GM12878 (cell line): Measurements from ENCODE around the gene EPAS1. TPM values are rescaled to one million over a fixed set of nuclear protein-coding genes. Genes with fewer than 3 reads are reported as not detected.

Source experiments
- ATAC-seq: fragments of 200-7000 bp; cut with Tn5 transposase; 3 replicates; pipeline ENCODE4 v1.9.1; 2020; ENCODE audit warnings: mild to moderate bottlenecking, moderate library complexity
- BruUV-seq: library from RNA; stranded (reverse); fragments of 400-500 nt; replicated peaks from 2 replicates; lab custom pipeline; 2021; lab: Mats Ljungman, UMichigan
- CTCF ChIA-PET: fragments of 300-600 bp; sonication (Branson Sonifier 250); formaldehyde crosslinking; extraction: SDS; loops from one replicate; lab custom pipeline; 2021; ENCODE audit warnings: inconsistent platforms; lab: Yijun Ruan, JAX
- POLR2A ChIA-PET: fragments of 350-600 bp; formaldehyde crosslinking; extraction: SDS; loops from one replicate; lab custom pipeline; 2021; ENCODE audit warnings: inconsistent platforms; lab: Charles Lee
- RAD21 ChIA-PET: fragments of 300-600 bp; sonication (Branson Sonifier 250); formaldehyde crosslinking; loops from one replicate; lab custom pipeline; 2023; ENCODE audit warnings: antibody characterized with exemption; ENCODE audit not compliant: unreplicated experiment; lab: Charles Lee
- SMC1A ChIA-PET: fragments of 300-600 bp; sonication (Branson Sonifier 250); formaldehyde crosslinking; loops from one replicate; lab custom pipeline; 2023; ENCODE audit not compliant: unreplicated experiment, uncharacterized antibody; lab: Charles Lee
- DNase-seq: peaks from one replicate; pipeline ENCODE4 v3.0.0-alpha.2; 2011; ENCODE audit warnings: low read depth, low spot score
- FAIRE-seq: peaks from 3 replicates; lab custom pipeline; 2011; peaks lifted over from hg19 to GRCh38; lab: Jason Lieb, UNC
- H2AFZ ChIP-seq: 2 replicates; pipeline ENCODE4 v1.6.0; 2011; ENCODE audit warnings: low read depth, low read length, control low read depth; ENCODE audit not compliant: control insufficient read depth
- H3K27ac ChIP-seq: 2 replicates; pipeline ENCODE4 v1.5.1; 2011; ENCODE audit warnings: control low read depth; ENCODE audit not compliant: control insufficient read depth, insufficient read depth
- H3K27me3 ChIP-seq, 2 experiments: replicated peaks in 1 of 2; 2 replicates each; pipeline versions ENCODE4 v1.6.0 to v1.6.1; 2011; ENCODE audit warnings: low read length in 1 of 2; ENCODE audit not compliant: control insufficient read depth in 2 of 2, insufficient read depth in 2 of 2
- H3K36me3 ChIP-seq, 2 experiments: 2 replicates each; pipeline ENCODE4 v1.5.1; 2011; ENCODE audit warnings: low read length in 1 of 2; ENCODE audit not compliant: control insufficient read depth in 2 of 2, insufficient read depth in 2 of 2
- H3K4me1 ChIP-seq: 2 replicates; pipeline ENCODE4 v1.6.1; 2011; ENCODE audit warnings: mild to moderate bottlenecking, low read length, moderate library complexity, mixed read lengths; ENCODE audit not compliant: control insufficient read depth, insufficient read depth
- H3K4me2 ChIP-seq: 2 replicates; pipeline ENCODE4 v1.6.0; 2011; ENCODE audit warnings: control low read depth; ENCODE audit not compliant: control insufficient read depth, insufficient read depth
- H3K4me3 ChIP-seq: fragments of 200-600 bp; sonication (generic); 2 replicates; pipeline ENCODE4 v1.5.1; 2016
- H3K79me2 ChIP-seq: 2 replicates; pipeline ENCODE4 v1.6.0; 2011; ENCODE audit warnings: low read length; ENCODE audit not compliant: control insufficient read depth, insufficient read depth
- H3K9ac ChIP-seq: 2 replicates; pipeline ENCODE4 v1.8.0; 2011; ENCODE audit warnings: low read length, control low read depth, mixed read lengths; ENCODE audit not compliant: control insufficient read depth, insufficient read depth
- H3K9me3 ChIP-seq: replicated peaks from 3 replicates; pipeline ENCODE4 v1.5.1; 2011; ENCODE audit warnings: mild to moderate bottlenecking, low read length; ENCODE audit not compliant: control insufficient read depth, insufficient read depth
- H4K20me1 ChIP-seq: 2 replicates; pipeline ENCODE4 v1.6.0; 2011; ENCODE audit not compliant: control insufficient read depth, insufficient read depth
- BHLHE40 ChIP-seq, 2 experiments: fragments of 450-650 bp in 1 of 2; IDR thresholded peaks; 2 replicates each; pipeline ENCODE4 v1.6.1; 2011 to 2017; ENCODE audit warnings: low read depth in 2 of 2, borderline replicate concordance in 1 of 2, improper control_type of control experiment in 1 of 2, low read length in 1 of 2, mild to moderate bottlenecking in 1 of 2
- EED ChIP-seq: sonication (generic); IDR thresholded peaks from 2 replicates; pipeline ENCODE4 v1.6.1; 2016; ENCODE audit warnings: antibody characterized with exemption, low read depth
- JUND ChIP-seq: IDR thresholded peaks from 2 replicates; pipeline ENCODE4 v1.6.1; 2012; ENCODE audit warnings: low read depth, mild to moderate bottlenecking, low read length, improper control_type of control experiment, moderate library complexity
- KDM1A ChIP-seq: fragments of 200-600 bp; sonication (generic); IDR thresholded peaks from 2 replicates; pipeline ENCODE4 v1.6.1; 2016; ENCODE audit warnings: borderline replicate concordance
- MEF2A ChIP-seq: IDR thresholded peaks from 2 replicates; pipeline ENCODE4 v1.6.1; 2011; ENCODE audit warnings: low read depth, mild to moderate bottlenecking, low read length, moderate library complexity; ENCODE audit not compliant: insufficient read depth
- MTA2 ChIP-seq: fragments of 450-650 bp; IDR thresholded peaks from 2 replicates; pipeline ENCODE4 v1.6.1; 2016; ENCODE audit warnings: low read depth, mild to moderate bottlenecking, moderate library complexity
- NFYA ChIP-seq: IDR thresholded peaks from 2 replicates; pipeline ENCODE4 v1.6.1; 2011; ENCODE audit warnings: low read depth, mild to moderate bottlenecking, low read length, improper control_type of control experiment, borderline replicate concordance
- SUZ12 ChIP-seq: fragments of 200-600 bp; sonication (generic); IDR thresholded peaks from one replicate; pipeline ENCODE4 v1.6.1; 2018; ENCODE audit warnings: antibody characterized with exemption, mild to moderate bottlenecking; ENCODE audit not compliant: unreplicated experiment
- WGBS: methylation state at CpG from one replicate; pipeline ENCODE4 v1.1.6; 2016; ENCODE audit warnings: low lambda C conversion rate; ENCODE audit not compliant: insufficient replicate concordance, insufficient coverage; ENCODE audit errors: missing lambda C conversion rate; 5-methylcytosine and 5-hydroxymethylcytosine counted together
- in situ Hi-C: fragments of 300-500 bp; cut with MboI; formaldehyde crosslinking; loops from 9 replicates; pipeline ENCODE4 v1.14.3; 2018; ENCODE audit warnings: mixed read lengths
- intact Hi-C: fragments of 100-400 bp; cut with micrococcal nuclease; formaldehyde crosslinking; loops from one replicate; pipeline ENCODE4 v1.14.2; 2022; ENCODE audit not compliant: unreplicated experiment
- polyA plus RNA-seq, 11 experiments: library from polyadenylated mRNA; depleted of rRNA in 4 of 11; unstranded in 6 of 11; stranded (reverse) in 5 of 11; fragments of >200 nt; fragmentation: Nextera tagmentation in 4 of 11; fragmentation: Illumina TruSeq in 1 of 11; extraction: Ambion mirVana in 4 of 11; extraction: Trizol in 1 of 11; gene quantifications; 1 replicate in 1 of 11; 2 replicates in 10 of 11; pipeline versions ENCODE4 v1.2.1 to v1.2.3, GENCODE V29; 2011 to 2016; ENCODE audit warnings: inconsistent platforms in 2 of 11, missing spikeins in 2 of 11, low read depth in 1 of 11
- total RNA-seq, 4 experiments: library from RNA; depleted of rRNA in 3 of 4; stranded (reverse); fragments of >200 nt in 3 of 4; fragmentation: Illumina TruSeq in 1 of 4; extraction: Trizol in 1 of 4; gene quantifications; 2 replicates each; pipeline versions ENCODE4 v1.2.1 to v1.2.3, GENCODE V29; 2013 to 2021
- TF ChIP-seq, protein P1 (sequence below): fragments of 450-650 bp; conservative IDR thresholded peaks from 2 replicates; pipeline ENCODE4 v1.6.1; 2017; ENCODE audit warnings: mild to moderate bottlenecking, moderate library complexity
- TF ChIP-seq, protein P2 (sequence below): fragments of 450-650 bp; IDR thresholded peaks from 2 replicates; pipeline ENCODE4 v1.6.1; 2017; ENCODE audit warnings: antibody characterized with exemption, mild to moderate bottlenecking, moderate library complexity
- TF ChIP-seq, protein P3 (sequence below): fragments of 450-650 bp; IDR thresholded peaks from 2 replicates; pipeline ENCODE4 v1.6.1; 2017; ENCODE audit warnings: mild to moderate bottlenecking

EPAS1 gene
- total and polyA plus RNA-seq, 10 of the 15 experiments (the other 5 are each of a cell fraction or from before 2014, with no cell fraction given), result 0.11 to 22.0 (median 1.3) TPM; not detected in 1

DNA sequence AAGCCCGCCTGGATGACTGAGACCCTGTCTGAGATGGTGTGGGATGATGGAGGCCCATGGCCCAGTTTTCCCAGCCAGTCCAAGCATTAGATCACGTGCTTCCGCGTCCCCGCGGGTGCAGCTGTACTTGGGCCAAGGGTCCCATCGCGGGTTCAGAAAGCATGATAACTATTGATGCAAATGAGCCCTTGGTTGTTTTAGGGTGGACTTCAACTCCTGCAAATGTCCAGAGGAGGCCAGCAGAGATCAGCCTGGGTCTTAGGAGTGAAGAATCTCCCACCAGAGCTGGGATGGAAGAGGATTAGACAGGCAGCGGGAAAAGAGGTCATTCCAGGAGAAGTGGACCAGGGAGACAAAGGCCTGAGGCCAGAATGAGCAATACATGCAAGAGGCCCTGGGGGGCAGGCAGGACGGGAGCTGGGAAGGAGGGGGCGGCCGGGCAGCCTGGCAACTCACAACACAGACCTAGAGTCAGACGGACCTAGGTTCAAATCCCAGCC lies 92.3 kb downstream of the EPAS1 start:
- POLR2A ChIA-PET, result no interaction called here
- no peak for FAIRE-seq

DNA sequence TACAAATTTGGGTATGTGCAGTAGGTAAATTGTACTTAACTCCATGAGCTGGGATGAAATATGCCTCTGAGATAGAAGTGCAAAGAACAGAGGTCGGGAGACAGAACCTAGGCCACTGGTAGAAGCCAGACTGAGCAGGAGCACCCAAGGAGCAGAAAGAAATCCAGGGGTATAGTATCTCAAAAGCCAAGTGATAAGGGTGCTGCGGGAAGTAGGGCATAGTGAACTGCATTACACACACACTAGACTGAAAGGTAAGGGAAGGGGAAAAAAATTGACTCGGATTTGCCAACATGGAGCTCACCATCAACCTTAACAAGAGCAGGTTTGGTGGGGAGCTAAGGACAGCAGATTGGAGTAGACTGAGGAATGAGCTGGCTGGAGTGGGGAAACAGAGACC lies 92.8 kb downstream of the EPAS1 start:
- Histone ChIP-seq H3K79me2 (no peaks in the 10 kb centered on the region), H3K4me1 (no peaks in the 10 kb centered on the region), H4K20me1 (no peaks in the 10 kb centered on the region), H3K4me3 (no peak overlapping the region), H3K9ac (no peak overlapping the region), H2AFZ (no peak overlapping the region), H3K36me3 (no peaks in the 10 kb centered on the region), H3K4me2 (no peak overlapping the region), H3K27ac (no peak overlapping the region), H3K27me3 (peaks cover 0 to 4% of the 10 kb centered on the region in 2 experiments; a peak in 2 of 4 replicates), H3K9me3 (no peaks in the 10 kb centered on the region)
- ChIA-PET CTCF (interaction anchor here (0.9 kb wide), 1 partner anchor 70 kb away, joined by 3 read pairs; no protein-coding TSS in a partner anchor), POLR2A (no interaction called here), RAD21 (no interaction called here), SMC1A (interaction anchor here (1.1 to 1.2 kb wide), 2 partner anchors 69 to 275 kb away, joined by 3 read pairs; no protein-coding TSS in a partner anchor)
- DNase-seq, result no peak
- 21% methylated on average over 2 of the region's 3 CpGs for WGBS
- ATAC-seq, result no peak
- in situ Hi-C loops, result no loop called here
- intact Hi-C loops, result no loop called here
- no peak for FAIRE-seq
- no TSS peak for BruUV-seq
- TF ChIP-seq, protein P1, sequence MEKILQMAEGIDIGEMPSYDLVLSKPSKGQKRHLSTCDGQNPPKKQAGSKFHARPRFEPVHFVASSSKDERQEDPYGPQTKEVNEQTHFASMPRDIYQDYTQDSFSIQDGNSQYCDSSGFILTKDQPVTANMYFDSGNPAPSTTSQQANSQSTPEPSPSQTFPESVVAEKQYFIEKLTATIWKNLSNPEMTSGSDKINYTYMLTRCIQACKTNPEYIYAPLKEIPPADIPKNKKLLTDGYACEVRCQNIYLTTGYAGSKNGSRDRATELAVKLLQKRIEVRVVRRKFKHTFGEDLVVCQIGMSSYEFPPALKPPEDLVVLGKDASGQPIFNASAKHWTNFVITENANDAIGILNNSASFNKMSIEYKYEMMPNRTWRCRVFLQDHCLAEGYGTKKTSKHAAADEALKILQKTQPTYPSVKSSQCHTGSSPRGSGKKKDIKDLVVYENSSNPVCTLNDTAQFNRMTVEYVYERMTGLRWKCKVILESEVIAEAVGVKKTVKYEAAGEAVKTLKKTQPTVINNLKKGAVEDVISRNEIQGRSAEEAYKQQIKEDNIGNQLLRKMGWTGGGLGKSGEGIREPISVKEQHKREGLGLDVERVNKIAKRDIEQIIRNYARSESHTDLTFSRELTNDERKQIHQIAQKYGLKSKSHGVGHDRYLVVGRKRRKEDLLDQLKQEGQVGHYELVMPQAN, result no peak
- TF ChIP-seq MEF2A (no peak), SUZ12 (no peak), BHLHE40 (IDR thresholded peaks at IDR 0.05; ENCODE audit: borderline replicate concordance in 1 of 2, low read depth in 2 of 2, low read length in 1 of 2) (no peak)
- TF ChIP-seq, protein P2, sequence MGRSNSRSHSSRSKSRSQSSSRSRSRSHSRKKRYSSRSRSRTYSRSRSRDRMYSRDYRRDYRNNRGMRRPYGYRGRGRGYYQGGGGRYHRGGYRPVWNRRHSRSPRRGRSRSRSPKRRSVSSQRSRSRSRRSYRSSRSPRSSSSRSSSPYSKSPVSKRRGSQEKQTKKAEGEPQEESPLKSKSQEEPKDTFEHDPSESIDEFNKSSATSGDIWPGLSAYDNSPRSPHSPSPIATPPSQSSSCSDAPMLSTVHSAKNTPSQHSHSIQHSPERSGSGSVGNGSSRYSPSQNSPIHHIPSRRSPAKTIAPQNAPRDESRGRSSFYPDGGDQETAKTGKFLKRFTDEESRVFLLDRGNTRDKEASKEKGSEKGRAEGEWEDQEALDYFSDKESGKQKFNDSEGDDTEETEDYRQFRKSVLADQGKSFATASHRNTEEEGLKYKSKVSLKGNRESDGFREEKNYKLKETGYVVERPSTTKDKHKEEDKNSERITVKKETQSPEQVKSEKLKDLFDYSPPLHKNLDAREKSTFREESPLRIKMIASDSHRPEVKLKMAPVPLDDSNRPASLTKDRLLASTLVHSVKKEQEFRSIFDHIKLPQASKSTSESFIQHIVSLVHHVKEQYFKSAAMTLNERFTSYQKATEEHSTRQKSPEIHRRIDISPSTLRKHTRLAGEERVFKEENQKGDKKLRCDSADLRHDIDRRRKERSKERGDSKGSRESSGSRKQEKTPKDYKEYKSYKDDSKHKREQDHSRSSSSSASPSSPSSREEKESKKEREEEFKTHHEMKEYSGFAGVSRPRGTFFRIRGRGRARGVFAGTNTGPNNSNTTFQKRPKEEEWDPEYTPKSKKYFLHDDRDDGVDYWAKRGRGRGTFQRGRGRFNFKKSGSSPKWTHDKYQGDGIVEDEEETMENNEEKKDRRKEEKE, result no peak

More for the DNA sequence above, 92.3 kb downstream of the EPAS1 start:
- Histone ChIP-seq H3K27me3 (peaks cover 0 to 4% of the 10 kb centered on the region in 2 experiments; a peak in 2 of 4 replicates), H3K79me2 (no peaks in the 10 kb centered on the region), H3K27ac (no peak overlapping the region), H3K9ac (no peak overlapping the region), H3K4me1 (no peaks in the 10 kb centered on the region), H4K20me1 (no peaks in the 10 kb centered on the region), H3K36me3 (no peaks in the 10 kb centered on the region), H3K4me2 (no peak overlapping the region), H3K4me3 (no peak overlapping the region), H2AFZ (no peak overlapping the region), H3K9me3 (no peaks in the 10 kb centered on the region)
- RAD21 ChIA-PET, result no interaction called here
- ATAC-seq (no peak), DNase-seq (no peak)
- CTCF ChIA-PET, result no interaction called here
- BruUV-seq, result no TSS peak
- intact Hi-C loops, result no loop called here
- SMC1A ChIA-PET, result interaction anchor here (1.1 to 1.2 kb wide), 2 partner anchors 70 to 274 kb away, joined by 3 read pairs; no protein-coding TSS in a partner anchor
- 68% methylated on average over 10 of the region's 13 CpGs for WGBS
- in situ Hi-C loops, result no loop called here
- TF ChIP-seq, protein P3, sequence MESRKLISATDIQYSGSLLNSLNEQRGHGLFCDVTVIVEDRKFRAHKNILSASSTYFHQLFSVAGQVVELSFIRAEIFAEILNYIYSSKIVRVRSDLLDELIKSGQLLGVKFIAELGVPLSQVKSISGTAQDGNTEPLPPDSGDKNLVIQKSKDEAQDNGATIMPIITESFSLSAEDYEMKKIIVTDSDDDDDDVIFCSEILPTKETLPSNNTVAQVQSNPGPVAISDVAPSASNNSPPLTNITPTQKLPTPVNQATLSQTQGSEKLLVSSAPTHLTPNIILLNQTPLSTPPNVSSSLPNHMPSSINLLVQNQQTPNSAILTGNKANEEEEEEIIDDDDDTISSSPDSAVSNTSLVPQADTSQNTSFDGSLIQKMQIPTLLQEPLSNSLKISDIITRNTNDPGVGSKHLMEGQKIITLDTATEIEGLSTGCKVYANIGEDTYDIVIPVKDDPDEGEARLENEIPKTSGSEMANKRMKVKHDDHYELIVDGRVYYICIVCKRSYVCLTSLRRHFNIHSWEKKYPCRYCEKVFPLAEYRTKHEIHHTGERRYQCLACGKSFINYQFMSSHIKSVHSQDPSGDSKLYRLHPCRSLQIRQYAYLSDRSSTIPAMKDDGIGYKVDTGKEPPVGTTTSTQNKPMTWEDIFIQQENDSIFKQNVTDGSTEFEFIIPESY, result no peak
- TF ChIP-seq EED (no peak), KDM1A (no peak), NFYA (no peak), MTA2 (no peak), JUND (no peak)
